ENCODE results near the gene GRM7.

DNA sequence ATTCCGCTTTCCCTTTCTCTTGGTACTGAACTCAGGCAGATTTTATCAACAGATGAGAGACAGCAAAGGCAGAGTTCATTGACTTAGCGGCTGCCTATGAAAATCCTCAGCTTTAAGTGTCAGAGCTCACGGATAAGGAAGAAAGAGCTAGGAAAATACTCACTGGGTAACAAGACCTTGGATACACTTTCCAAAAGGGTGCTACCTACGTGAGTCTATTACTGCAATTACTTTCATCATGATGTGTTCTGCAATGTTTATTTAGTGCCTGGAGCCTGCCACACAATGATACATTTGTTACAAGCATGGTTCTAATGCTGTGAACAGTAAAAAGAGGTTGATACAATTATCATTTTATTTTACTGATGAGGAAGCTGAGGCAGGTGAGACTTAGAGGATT is 177.5 kb downstream of the GRM7 start:
- no peak for TF ChIP-seq POLR2A (IDR thresholded peaks at IDR 0.05)
- TF ChIP-seq, protein P1, sequence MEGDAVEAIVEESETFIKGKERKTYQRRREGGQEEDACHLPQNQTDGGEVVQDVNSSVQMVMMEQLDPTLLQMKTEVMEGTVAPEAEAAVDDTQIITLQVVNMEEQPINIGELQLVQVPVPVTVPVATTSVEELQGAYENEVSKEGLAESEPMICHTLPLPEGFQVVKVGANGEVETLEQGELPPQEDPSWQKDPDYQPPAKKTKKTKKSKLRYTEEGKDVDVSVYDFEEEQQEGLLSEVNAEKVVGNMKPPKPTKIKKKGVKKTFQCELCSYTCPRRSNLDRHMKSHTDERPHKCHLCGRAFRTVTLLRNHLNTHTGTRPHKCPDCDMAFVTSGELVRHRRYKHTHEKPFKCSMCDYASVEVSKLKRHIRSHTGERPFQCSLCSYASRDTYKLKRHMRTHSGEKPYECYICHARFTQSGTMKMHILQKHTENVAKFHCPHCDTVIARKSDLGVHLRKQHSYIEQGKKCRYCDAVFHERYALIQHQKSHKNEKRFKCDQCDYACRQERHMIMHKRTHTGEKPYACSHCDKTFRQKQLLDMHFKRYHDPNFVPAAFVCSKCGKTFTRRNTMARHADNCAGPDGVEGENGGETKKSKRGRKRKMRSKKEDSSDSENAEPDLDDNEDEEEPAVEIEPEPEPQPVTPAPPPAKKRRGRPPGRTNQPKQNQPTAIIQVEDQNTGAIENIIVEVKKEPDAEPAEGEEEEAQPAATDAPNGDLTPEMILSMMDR (IDR thresholded peaks at IDR 0.05): no peak
